Measurements from ENCODE around the gene CRADD. TPM values are rescaled to one million over a fixed set of nuclear protein-coding genes. Genes with fewer than 3 reads are reported as not detected.
A peak's percentile ranks its signal among the peaks of the same experiment; 100 is the strongest.

CRADD gene
- total RNA-seq, 1 donor from 2014 or later = 9.3 TPM

- DNase-seq (ENCODE audit: low read depth in 2 of 2) = peak in 1 of 2 donors; percentile 54
These were observed 7.1 kb upstream of the CRADD start for GRCh38 chr12:93670104-93670503.

- no peak for DNase-seq (ENCODE audit: low read depth in 2 of 2)
These were observed 6.1 kb upstream of the CRADD start for GRCh38 chr12:93671044-93671443.

- DNase-seq (ENCODE audit: low read depth in 2 of 2) = no peak
These were observed 4.1 kb upstream of the CRADD start for GRCh38 chr12:93673084-93673483.

- no peak for DNase-seq (ENCODE audit: low read depth in 2 of 2)
These were observed 2.8 kb upstream of the CRADD start for GRCh38 chr12:93674386-93674785.

- no peak for DNase-seq (ENCODE audit: low read depth in 2 of 2)
These were observed 574 bp upstream of the CRADD start for GRCh38 chr12:93676408-93677194.

- DNase-seq (ENCODE audit: low read depth in 2 of 2) = no peak
These were observed 1.6 kb downstream of the CRADD start for GRCh38 chr12:93678779-93679178.

GRCh38 chr12:93679308-93679925 is 2.2 kb downstream of the CRADD start:
- DNase-seq (ENCODE audit: low read depth in 2 of 2) = no peak

- DNase-seq (ENCODE audit: low read depth in 2 of 2) = no peak
These were observed 2.8 kb downstream of the CRADD start for GRCh38 chr12:93680006-93680405.

- DNase-seq (ENCODE audit: low read depth in 2 of 2) = no peak
These were observed 5.7 kb downstream of the CRADD start for GRCh38 chr12:93682846-93683261.

- DNase-seq (ENCODE audit: low read depth in 2 of 2) = no peak
These were observed 6.2 kb downstream of the CRADD start for GRCh38 chr12:93683410-93683809.

- no peak for DNase-seq (ENCODE audit: low read depth in 2 of 2)
These were observed 7.5 kb downstream of the CRADD start for GRCh38 chr12:93684716-93685115.

GRCh38 chr12:93686572-93687356 is 9.6 kb downstream of the CRADD start:
- DNase-seq (ENCODE audit: low read depth in 2 of 2) = no peak

GRCh38 chr12:93689076-93689834 is 12.1 kb downstream of the CRADD start:
- DNase-seq (ENCODE audit: low read depth in 2 of 2) = no peak

GRCh38 chr12:93696462-93696861 is 19.3 kb downstream of the CRADD start:
- no peak for DNase-seq (ENCODE audit: low read depth in 2 of 2)

GRCh38 chr12:93698307-93699092 is 21.3 kb downstream of the CRADD start:
- DNase-seq (ENCODE audit: low read depth in 2 of 2) = no peak

- DNase-seq (ENCODE audit: low read depth in 2 of 2) = peak in 1 of 2 donors; percentile 43
These were observed 22.3 kb downstream of the CRADD start for GRCh38 chr12:93699271-93700145.

- DNase-seq (ENCODE audit: low read depth in 2 of 2) = no peak
These were observed 25.6 kb downstream of the CRADD start for GRCh38 chr12:93702707-93703315.

- DNase-seq (ENCODE audit: low read depth in 2 of 2) = no peak
These were observed 26.9 kb downstream of the CRADD start for GRCh38 chr12:93704122-93704521.

GRCh38 chr12:93704625-93705024 is 27.4 kb downstream of the CRADD start:
- DNase-seq (ENCODE audit: low read depth in 2 of 2) = no peak
